GM19455 (cell line): Measurements from ENCODE around the gene PITPNB.

ENCODE experiments used
- ATAC-seq: cut with Tn5 transposase; IDR thresholded peaks from one replicate; pipeline ENCODE4 v1.9.1; 2021; ENCODE audit not compliant: unreplicated experiment

PITPNB gene

GRCh38 chr22:27834364-27835185 is 84.5 kb downstream of the PITPNB start:
- no peak for ATAC-seq

GRCh38 chr22:27833803-27834202 is 85.3 kb downstream of the PITPNB start:
- no peak for ATAC-seq

- no peak for ATAC-seq
Measured at GRCh38 chr22:27832606-27833005, 86.5 kb downstream of the PITPNB start.

GRCh38 chr22:27829620-27830019 is 89.4 kb downstream of the PITPNB start:
- ATAC-seq, result no peak

- no peak for ATAC-seq
Measured at GRCh38 chr22:27827604-27828587, 91.2 kb downstream of the PITPNB start.

- ATAC-seq, result no peak
Measured at GRCh38 chr22:27825174-27825573, 93.9 kb downstream of the PITPNB start.

GRCh38 chr22:27823221-27823620 is 95.8 kb downstream of the PITPNB start:
- no peak for ATAC-seq

GRCh38 chr22:27820896-27821866 is 97.9 kb downstream of the PITPNB start:
- ATAC-seq, result no peak

- ATAC-seq, result no peak
Measured at GRCh38 chr22:27816552-27816951, 102.5 kb downstream of the PITPNB start.

- no peak for ATAC-seq
Measured at GRCh38 chr22:27815826-27816530, 103.1 kb downstream of the PITPNB start.

GRCh38 chr22:27814993-27815392 is 104.1 kb downstream of the PITPNB start:
- no peak for ATAC-seq

GRCh38 chr22:27811778-27812177 is 107.3 kb downstream of the PITPNB start:
- ATAC-seq, result no peak

GRCh38 chr22:27810609-27811151 is 108.4 kb downstream of the PITPNB start:
- no peak for ATAC-seq

- no peak for ATAC-seq
Measured at GRCh38 chr22:27809700-27810608, 109.1 kb downstream of the PITPNB start.

GRCh38 chr22:27809226-27809603 is 109.8 kb downstream of the PITPNB start:
- ATAC-seq, result no peak

- ATAC-seq, result no peak
Measured at GRCh38 chr22:27808451-27809225, 110.4 kb downstream of the PITPNB start.

GRCh38 chr22:27805841-27806240 is 113.2 kb downstream of the PITPNB start:
- ATAC-seq, result no peak
